Measurements from ENCODE around the gene CCDC195.

Gene CCDC195

GRCh38 chr2:224716201-224716600, at the start of gene CCDC195:
CCDC195 (minus strand) TSS chr2:224716365; CDS start chr2:224716365, 0 bp downstream.
- TF ChIP-seq CTCF (IDR thresholded peaks at IDR 0.05; ENCODE audit: insufficient read depth, missing control alignments) = no peak
- DNase-seq (ENCODE audit: insufficient read length, low spot score) = no peak
- no peak for FAIRE-seq

GRCh38 chr2:224764565-224765236, 48.5 kb upstream of the CCDC195 start:
- DNase-seq (ENCODE audit: insufficient read length, low spot score) = no peak
- FAIRE-seq = no peak
- TF ChIP-seq CTCF (IDR thresholded peaks at IDR 0.05; ENCODE audit: insufficient read depth, missing control alignments) = no peak

- TF ChIP-seq CTCF (IDR thresholded peaks at IDR 0.05; ENCODE audit: insufficient read depth, missing control alignments) = no peak
- no peak for FAIRE-seq
These were observed 41.9 kb upstream of the CCDC195 start for GRCh38 chr2:224757934-224758548.

GRCh38 chr2:224753743-224754540, 37.8 kb upstream of the CCDC195 start:
- DNase-seq (ENCODE audit: insufficient read length, low spot score) (no peak), FAIRE-seq (no peak)
- no peak for TF ChIP-seq CTCF (IDR thresholded peaks at IDR 0.05; ENCODE audit: insufficient read depth, missing control alignments)

More at GRCh38 chr2:224757934-224758548, 41.9 kb upstream of the CCDC195 start:
- no peak for DNase-seq (ENCODE audit: insufficient read length, low spot score)

- FAIRE-seq (no peak), DNase-seq (ENCODE audit: insufficient read length, low spot score) (no peak)
- no peak for TF ChIP-seq CTCF (IDR thresholded peaks at IDR 0.05; ENCODE audit: insufficient read depth, missing control alignments)
These were observed 36.0 kb upstream of the CCDC195 start for GRCh38 chr2:224751996-224752698.

GRCh38 chr2:224749136-224749535, 33.0 kb upstream of the CCDC195 start:
- no peak for FAIRE-seq
- DNase-seq (ENCODE audit: insufficient read length, low spot score) = no peak
- peak; percentile 9 for TF ChIP-seq CTCF (IDR thresholded peaks at IDR 0.05; ENCODE audit: insufficient read depth, missing control alignments)

Measured in D721Med (cell line).